Natural killer cell (primary cell): Measurements from ENCODE around the gene PCCA. TPM values are rescaled to one million over a fixed set of nuclear protein-coding genes. Genes with fewer than 3 reads are reported as not detected.

Experiments
- ATAC-seq, 3 donors: fragments of 150-1000 bp in 2 of 3; fragments of 200-7000 bp in 1 of 3; cut with Tn5 transposase; 1 replicate in 1 of 3; 2 replicates in 2 of 3; pipeline ENCODE4 v1.10.0; 2021; ENCODE audit warnings: mild to moderate bottlenecking in 2 of 3, moderate library complexity in 2 of 3
- DNase-seq, 2 donors: peaks; one replicate each; pipeline versions ENCODE4 v3.0.0 to v3.0.0-alpha.2; 2013 to 2021; ENCODE audit warnings: mixed read lengths in 1 of 2
- H3K27ac ChIP-seq: one replicate; pipeline ENCODE4 v1.5.1; 2013; ENCODE audit warnings: mild to moderate bottlenecking, low read length
- H3K27me3 ChIP-seq: one replicate; pipeline ENCODE4 v1.6.1; 2013; ENCODE audit warnings: low read length; ENCODE audit not compliant: control insufficient read depth, insufficient read depth
- H3K36me3 ChIP-seq: one replicate; pipeline ENCODE4 v1.6.1; 2013; ENCODE audit warnings: low read length; ENCODE audit not compliant: control insufficient read depth, insufficient read depth
- H3K4me1 ChIP-seq: one replicate; pipeline ENCODE4 v1.6.1; 2013; ENCODE audit warnings: low read length; ENCODE audit not compliant: control insufficient read depth, insufficient read depth
- H3K4me3 ChIP-seq: one replicate; pipeline ENCODE4 v1.5.1; 2013; ENCODE audit warnings: low read length
- H3K9me3 ChIP-seq: one replicate; pipeline ENCODE4 v1.6.1; 2013; ENCODE audit warnings: low read length; ENCODE audit not compliant: control insufficient read depth, insufficient read depth
- H3K27ac Mint-ChIP-seq, 2 donors: one replicate each; pipeline ENCODE4 v1.8.0; 2022; ENCODE audit warnings: mild to moderate bottlenecking in 2 of 2, mixed read lengths in 2 of 2, moderate library complexity in 1 of 2
- H3K27me3 Mint-ChIP-seq, 2 donors: one replicate each; pipeline ENCODE4 v1.8.0; 2022; ENCODE audit warnings: low read depth in 2 of 2, mixed read lengths in 2 of 2
- H3K36me3 Mint-ChIP-seq: one replicate; pipeline ENCODE4 v1.8.0; 2022; ENCODE audit warnings: mixed read lengths
- H3K4me1 Mint-ChIP-seq, 2 donors: one replicate each; pipeline ENCODE4 v1.8.0; 2022; ENCODE audit warnings: mixed read lengths in 2 of 2
- H3K4me3 Mint-ChIP-seq: one replicate; pipeline ENCODE4 v1.8.0; 2022; ENCODE audit warnings: mild to moderate bottlenecking, moderate library complexity, mixed read lengths
- H3K9me3 Mint-ChIP-seq, 2 donors: one replicate each; pipeline ENCODE4 v1.8.0; 2022; ENCODE audit warnings: mixed read lengths in 2 of 2
- CTCF ChIP-seq: fragments of 200-600 bp; IDR thresholded peaks from one replicate; pipeline ENCODE4 v1.8.0; 2022; ENCODE audit warnings: antibody characterized with exemption
- WGBS: methylation state at CpG from one replicate; pipeline ENCODE4 v1.1.7; 2013; ENCODE audit warnings: missing lambda C conversion rate; ENCODE audit not compliant: insufficient coverage; 5-methylcytosine and 5-hydroxymethylcytosine counted together
- intact Hi-C: fragments of 100-400 bp; cut with micrococcal nuclease; formaldehyde crosslinking; loops from one replicate; pipeline ENCODE4 v1.14.2; 2022
- total RNA-seq, 4 donors: library from RNA; stranded (reverse); fragments of 120-200 nt in 1 of 4; gene quantifications; one replicate each; pipeline versions ENCODE4 v1.2.3 to v1.2.4, GENCODE V29; 2013 to 2022

The PCCA gene
- total RNA-seq, 3 donors from 2014 or later (not counting 1 experiment from before 2014, with no cell fraction given): 25.5 to 28.5 (median 28.2) TPM

- no peaks in the 10 kb centered on the region for H3K4me1 ChIP-seq
- intact Hi-C loops: loop anchor here (1.0 kb wide), 2 partner anchors 319 to 579 kb away; no protein-coding TSS in a partner anchor
- no peaks in the 10 kb centered on the region for H3K36me3 ChIP-seq
- no peak overlapping the region for H3K27ac ChIP-seq
- H3K9me3 ChIP-seq: no peaks in the 10 kb centered on the region
- no peaks in the 10 kb centered on the region for H3K27me3 ChIP-seq
- H3K4me3 ChIP-seq: no peak overlapping the region
- Mint-ChIP-seq H3K4me3 (peak overlapping the region; percentile 8), H3K4me1 (peaks cover 7 to 8% of the 10 kb centered on the region in 2 donors), H3K9me3 (no peaks in the 10 kb centered on the region), H3K27me3 (no peaks in the 10 kb centered on the region), H3K36me3 (no peaks in the 10 kb centered on the region), H3K27ac (no peak overlapping the region)
- DNase-seq (peak in 1 of 2 donors; percentile 70), ATAC-seq (no peak)
- TF ChIP-seq CTCF: peak; percentile 46
- 55% methylated on average over 4 of the region's 5 CpGs for WGBS
Measured at GRCh38 chr13:100235311-100235901, 146.5 kb downstream of the PCCA start.

GRCh38 chr13:100240109-100240779 lies 151.4 kb downstream of the PCCA start:
- H3K4me1 Mint-ChIP-seq: peaks cover 5 to 7% of the 10 kb centered on the region in 2 donors
- DNase-seq: no peak
- H3K9me3 Mint-ChIP-seq: no peaks in the 10 kb centered on the region
- no peaks in the 10 kb centered on the region for H3K36me3 ChIP-seq
- WGBS: 100% methylated on average over 4 of the region's 4 CpGs
- no peaks in the 10 kb centered on the region for H3K4me1 ChIP-seq
- ATAC-seq: no peak
- H3K4me3 ChIP-seq: no peak overlapping the region
- H3K4me3 Mint-ChIP-seq: no peak overlapping the region
- H3K27ac ChIP-seq: no peak overlapping the region
- peaks cover 7% of the 10 kb centered on the region for H3K36me3 Mint-ChIP-seq
- no peaks in the 10 kb centered on the region for H3K27me3 ChIP-seq
- H3K27ac Mint-ChIP-seq: no peak overlapping the region
- H3K27me3 Mint-ChIP-seq: no peaks in the 10 kb centered on the region
- H3K9me3 ChIP-seq: no peaks in the 10 kb centered on the region
- intact Hi-C loops: no loop called here
- TF ChIP-seq CTCF: no peak

DNA sequence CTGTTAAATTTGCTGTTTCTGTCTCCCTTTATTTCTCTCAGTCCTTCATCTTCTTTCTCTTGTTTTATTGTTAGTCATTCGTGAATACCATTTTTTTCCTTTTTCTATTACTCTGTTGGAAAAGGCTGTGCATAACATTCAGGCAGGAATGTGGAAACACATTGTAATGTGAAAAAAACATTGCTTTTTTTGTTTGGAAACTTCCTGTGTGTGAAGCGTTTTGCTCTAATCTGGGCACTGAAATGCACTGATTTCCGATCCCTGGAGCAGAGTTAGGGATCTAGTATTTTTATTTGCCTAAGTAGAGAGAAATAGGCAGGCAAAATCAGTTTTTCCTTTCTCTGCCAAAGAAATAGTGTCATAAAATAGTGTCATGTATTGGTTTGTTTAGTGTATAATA lies 155.5 kb downstream of the PCCA start:
- intact Hi-C loops: no loop called here
- ATAC-seq: no peak
- H3K27ac ChIP-seq: no peak overlapping the region

More for the DNA sequence above, 155.5 kb downstream of the PCCA start:
- 90% methylated on average over 2 of the region's 3 CpGs for WGBS
- Mint-ChIP-seq H3K36me3 (peaks cover 17% of the 10 kb centered on the region), H3K4me1 (no peaks in the 10 kb centered on the region), H3K27ac (no peak overlapping the region), H3K9me3 (peaks cover 5 to 6% of the 10 kb centered on the region in 2 donors), H3K27me3 (no peaks in the 10 kb centered on the region), H3K4me3 (no peak overlapping the region)
- no peak overlapping the region for H3K4me3 ChIP-seq
- H3K9me3 ChIP-seq: no peaks in the 10 kb centered on the region
- no peaks in the 10 kb centered on the region for H3K4me1 ChIP-seq
- TF ChIP-seq CTCF: no peak
- no peaks in the 10 kb centered on the region for H3K36me3 ChIP-seq
- no peak for DNase-seq
- no peaks in the 10 kb centered on the region for H3K27me3 ChIP-seq
